GM10248 (cell line): ENCODE results near the gene TYK2.

Experiments used
- CTCF ChIA-PET: fragments of 300-600 bp; sonication (Branson Sonifier 250); formaldehyde crosslinking; extraction: SDS; loops from one replicate; lab custom pipeline; 2021; ENCODE audit warnings: antibody characterized with exemption; lab: Yijun Ruan, JAX
- POLR2A ChIA-PET: fragments of 350-650 bp; sonication (Branson Sonifier 250); formaldehyde crosslinking; extraction: SDS; loops from one replicate; lab custom pipeline; 2020; ENCODE audit warnings: antibody characterized with exemption; lab: Yijun Ruan, JAX
- DNase-seq: peaks from one replicate; pipeline ENCODE4 v3.0.0; 2012; ENCODE audit errors: extremely low spot score
- TF ChIP-seq, protein P1 (sequence below): IDR thresholded peaks from 2 replicates; pipeline ENCODE4 v1.5.1; 2012; ENCODE audit warnings: mild to moderate bottlenecking, low read depth; ENCODE audit errors: extremely low read depth, missing control alignments, control extremely low read depth

The TYK2 gene

DNA sequence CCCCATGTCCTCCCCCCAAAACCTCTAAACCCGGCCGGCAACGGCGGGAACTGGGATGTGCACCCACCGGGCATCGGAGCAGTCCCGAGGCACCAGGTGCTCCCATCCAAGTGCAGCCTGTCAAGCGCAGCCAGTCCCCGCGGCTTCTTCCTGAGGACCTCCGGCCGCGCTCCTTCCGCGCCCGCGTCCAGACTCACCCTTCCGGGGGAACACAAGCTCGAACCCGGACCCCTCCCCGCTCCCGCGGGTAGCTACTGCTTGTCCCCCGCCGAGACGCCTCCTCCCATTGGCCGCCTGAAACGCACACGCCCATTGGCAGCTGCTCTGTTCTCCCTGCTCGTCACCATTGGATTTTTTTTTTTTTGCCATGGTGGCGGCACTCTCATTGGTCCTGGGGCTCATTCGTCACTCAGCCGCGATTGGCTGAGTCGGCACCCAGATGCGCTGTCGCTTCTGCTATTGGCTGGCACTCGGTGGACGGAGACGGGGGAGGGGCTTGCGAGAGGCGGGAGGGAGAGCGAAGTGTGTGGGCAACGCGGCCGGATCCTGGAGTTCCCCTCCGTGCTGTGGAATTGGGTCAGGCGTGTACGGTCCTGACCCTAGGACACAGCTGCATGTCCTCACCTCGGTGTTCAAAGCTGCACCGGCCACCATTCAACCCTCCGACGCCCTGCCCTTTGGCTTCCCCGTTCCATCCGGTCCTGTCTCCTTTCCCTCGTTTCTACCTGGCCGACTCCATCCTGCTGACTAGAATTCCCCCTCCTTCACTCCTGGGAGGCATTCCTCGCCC lies at the start of gene TYK2:
TSS of gene TYK2 (minus strand) at position 260 of the 790 bp plus-strand sequence. CDS start 2,166 bp downstream, outside the sequence.
- TF ChIP-seq, protein P1, sequence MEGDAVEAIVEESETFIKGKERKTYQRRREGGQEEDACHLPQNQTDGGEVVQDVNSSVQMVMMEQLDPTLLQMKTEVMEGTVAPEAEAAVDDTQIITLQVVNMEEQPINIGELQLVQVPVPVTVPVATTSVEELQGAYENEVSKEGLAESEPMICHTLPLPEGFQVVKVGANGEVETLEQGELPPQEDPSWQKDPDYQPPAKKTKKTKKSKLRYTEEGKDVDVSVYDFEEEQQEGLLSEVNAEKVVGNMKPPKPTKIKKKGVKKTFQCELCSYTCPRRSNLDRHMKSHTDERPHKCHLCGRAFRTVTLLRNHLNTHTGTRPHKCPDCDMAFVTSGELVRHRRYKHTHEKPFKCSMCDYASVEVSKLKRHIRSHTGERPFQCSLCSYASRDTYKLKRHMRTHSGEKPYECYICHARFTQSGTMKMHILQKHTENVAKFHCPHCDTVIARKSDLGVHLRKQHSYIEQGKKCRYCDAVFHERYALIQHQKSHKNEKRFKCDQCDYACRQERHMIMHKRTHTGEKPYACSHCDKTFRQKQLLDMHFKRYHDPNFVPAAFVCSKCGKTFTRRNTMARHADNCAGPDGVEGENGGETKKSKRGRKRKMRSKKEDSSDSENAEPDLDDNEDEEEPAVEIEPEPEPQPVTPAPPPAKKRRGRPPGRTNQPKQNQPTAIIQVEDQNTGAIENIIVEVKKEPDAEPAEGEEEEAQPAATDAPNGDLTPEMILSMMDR = no peak
- POLR2A ChIA-PET = interaction anchor here (0.6 to 1.6 kb wide), 6 partner anchors 35 to 597 kb away, joined by 3 to 20 read pairs (median 5); partner anchors contain the start of genes ICAM1 and ICAM5
- CTCF ChIA-PET = interaction anchor here (0.8 to 12.2 kb wide), 11 partner anchors 8 to 450 kb away, joined by 3 to 484 read pairs (median 3); partner anchors contain the start of gene ICAM1

GRCh38 chr19:10428996-10429381 lies 48.6 kb upstream of the TYK2 start:
- TF ChIP-seq, protein P1 = no peak
- ChIA-PET POLR2A (no interaction called here), CTCF (interaction anchor here (1.0 to 29.5 kb wide), 5 partner anchors 8 to 271 kb away, joined by 4 to 979 read pairs (median 5); partner anchors contain the start of genes CDC37 and PDE4A)
- no peak for DNase-seq

More for the DNA sequence above, at the start of gene TYK2:
- peak; percentile 100 for DNase-seq

- ChIA-PET POLR2A (no interaction called here), CTCF (interaction anchor here (1.0 to 29.5 kb wide), 5 partner anchors 9 to 217 kb away, joined by 3 to 979 read pairs (median 3); partner anchors contain the start of gene CDC37)
- no peak for DNase-seq
- TF ChIP-seq, protein P1 = no peak
Measured at GRCh38 chr19:10427169-10427568, 46.8 kb upstream of the TYK2 start.

GRCh38 chr19:10424011-10424637 lies 43.8 kb upstream of the TYK2 start:
- ChIA-PET CTCF (interaction anchor here (0.6 to 29.5 kb wide), 7 partner anchors 12 to 167 kb away, joined by 3 to 979 read pairs (median 6); partner anchors contain the start of gene CDC37), POLR2A (no interaction called here)
- DNase-seq = peak; percentile 70
- TF ChIP-seq, protein P1 = peak; percentile 92

GRCh38 chr19:10422846-10423245 lies 42.5 kb upstream of the TYK2 start:
- no peak for DNase-seq
- CTCF ChIA-PET = interaction anchor here (1.3 to 29.5 kb wide), 3 partner anchors 18 to 166 kb away, joined by 3 to 979 read pairs (median 6); partner anchors contain the start of gene CDC37
- TF ChIP-seq, protein P1 = no peak
- POLR2A ChIA-PET = no interaction called here

DNA sequence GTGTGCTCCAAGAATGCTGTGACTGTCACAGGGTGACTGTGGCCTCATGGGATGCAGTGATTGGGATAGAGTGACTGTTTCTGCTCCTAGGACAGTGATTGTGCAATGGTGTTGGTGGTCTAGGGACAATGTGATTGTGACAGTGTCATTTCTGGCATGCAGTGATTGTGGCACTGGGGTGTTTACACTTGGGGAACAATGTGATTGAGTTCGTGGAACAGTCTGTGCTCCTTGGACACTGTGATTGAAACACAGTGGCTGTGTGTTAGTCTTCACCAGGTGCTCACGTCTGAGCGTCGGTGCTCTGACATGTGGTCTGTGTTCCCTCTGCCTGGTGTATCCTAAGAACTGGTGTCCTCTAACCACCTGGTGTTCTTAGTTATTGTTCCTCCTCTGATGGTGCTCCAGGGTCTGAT lies 41.7 kb upstream of the TYK2 start:
- CTCF ChIA-PET = interaction anchor here (0.9 to 29.5 kb wide), 7 partner anchors 13 to 451 kb away, joined by 3 to 979 read pairs (median 3); partner anchors contain the start of genes CDC37, ICAM1 and TYK2
- no peak for DNase-seq
- TF ChIP-seq, protein P1 = no peak
- POLR2A ChIA-PET = interaction anchor here (0.5 to 1.1 kb wide), 2 partner anchors 10 to 15 kb away, joined by 3 to 6 read pairs; no protein-coding TSS in a partner anchor
